SK-N-SH treated with all-trans-retinoic acid at 6 μM for 48 hours (cell line): ENCODE data around the gene SNX32.

Experiments used
- ATAC-seq: fragments of 200-7000 bp; cut with Tn5 transposase; 3 replicates; pipeline ENCODE4 v1.9.1; 2020; ENCODE audit warnings: mild to moderate bottlenecking, moderate library complexity
- ARNTL ChIP-seq: fragments of 450-650 bp; formaldehyde crosslinking; IDR thresholded peaks from 2 replicates; pipeline ENCODE4 v1.5.0; 2020; ENCODE audit warnings: low read depth, mild to moderate bottlenecking, moderate library complexity, borderline replicate concordance
- CSDC2 ChIP-seq: fragments of 250-450 bp; sonication (Bioruptor Pico); IDR thresholded peaks from 2 replicates; pipeline ENCODE4 v1.5.0; 2020; ENCODE audit warnings: mild to moderate bottlenecking, moderate library complexity
- CSRNP3 ChIP-seq: fragments of 250-450 bp; sonication (Bioruptor Pico); IDR thresholded peaks from 2 replicates; pipeline ENCODE4 v1.5.1; 2021; ENCODE audit warnings: mild to moderate bottlenecking, moderate library complexity
- ESRRG ChIP-seq: fragments of 250-450 bp; sonication (Bioruptor Pico); IDR thresholded peaks from 2 replicates; pipeline ENCODE4 v1.6.1; 2021; ENCODE audit warnings: mild to moderate bottlenecking
- GLIS3 ChIP-seq: fragments of 250-450 bp; sonication (Bioruptor Pico); IDR thresholded peaks from 2 replicates; pipeline ENCODE4 v1.5.0; 2020; ENCODE audit warnings: mild to moderate bottlenecking, moderate library complexity
- ISL1 ChIP-seq: fragments of 250-450 bp; sonication (Bioruptor Pico); IDR thresholded peaks from 2 replicates; pipeline ENCODE4 v2.1.2; 2022; ENCODE audit warnings: mild to moderate bottlenecking, moderate library complexity
- OSR1 ChIP-seq: fragments of 250-450 bp; sonication (Bioruptor Pico); IDR thresholded peaks from 2 replicates; pipeline ENCODE4 v1.8.0; 2022; ENCODE audit warnings: moderate library complexity, mild to moderate bottlenecking, inconsistent platforms
- PATZ1 ChIP-seq: fragments of 250-450 bp; sonication (Bioruptor Pico); IDR thresholded peaks from 2 replicates; pipeline ENCODE4 v1.8.0; 2020; ENCODE audit warnings: mild to moderate bottlenecking, moderate library complexity, borderline replicate concordance
- PPARA ChIP-seq: fragments of 250-450 bp; sonication (Bioruptor Pico); IDR thresholded peaks from 2 replicates; pipeline ENCODE4 v1.5.0; 2020; ENCODE audit warnings: mild to moderate bottlenecking, borderline replicate concordance
- RARB ChIP-seq: fragments of 250-450 bp; sonication (Bioruptor Pico); IDR thresholded peaks from 2 replicates; pipeline ENCODE4 v1.8.0; 2021; ENCODE audit warnings: mild to moderate bottlenecking, moderate library complexity
- TCF4 ChIP-seq: fragments of 250-450 bp; sonication (Bioruptor Pico); IDR thresholded peaks from 2 replicates; pipeline ENCODE4 v1.8.0; 2021; ENCODE audit warnings: mild to moderate bottlenecking, moderate library complexity, borderline replicate concordance
- TOX ChIP-seq: fragments of 250-450 bp; sonication (Bioruptor Pico); IDR thresholded peaks from 2 replicates; pipeline ENCODE4 v1.8.0; 2021; ENCODE audit warnings: mild to moderate bottlenecking, moderate library complexity, borderline replicate concordance
- TSHZ2 ChIP-seq: fragments of 250-450 bp; sonication (Bioruptor Pico); IDR thresholded peaks from 2 replicates; pipeline ENCODE4 v1.5.0; 2020; ENCODE audit warnings: mild to moderate bottlenecking, moderate library complexity
- ZC3H10 ChIP-seq: fragments of 250-450 bp; sonication (Bioruptor Pico); IDR thresholded peaks from 2 replicates; pipeline ENCODE4 v1.5.1; 2021; ENCODE audit warnings: mild to moderate bottlenecking, moderate library complexity
- ZFP3 ChIP-seq: fragments of 250-450 bp; sonication (Bioruptor Pico); IDR thresholded peaks from 2 replicates; pipeline ENCODE4 v1.5.0; 2020; ENCODE audit warnings: mild to moderate bottlenecking, moderate library complexity
- ZFP30 ChIP-seq: fragments of 450-650 bp; formaldehyde crosslinking; IDR thresholded peaks from 2 replicates; pipeline ENCODE4 v1.5.0; 2022; ENCODE audit warnings: mild to moderate bottlenecking, moderate library complexity
- ZNF70 ChIP-seq: fragments of 450-650 bp; formaldehyde crosslinking; IDR thresholded peaks from 2 replicates; pipeline ENCODE4 v1.5.0; 2020; ENCODE audit warnings: mild to moderate bottlenecking, moderate library complexity
- ZNF8 ChIP-seq: fragments of 450-650 bp; formaldehyde crosslinking; IDR thresholded peaks from 2 replicates; pipeline ENCODE4 v1.5.0; 2020; ENCODE audit warnings: mild to moderate bottlenecking, moderate library complexity
- TF ChIP-seq, protein P1 (sequence below): fragments of 250-450 bp; sonication (Bioruptor Pico); IDR thresholded peaks from 2 replicates; pipeline ENCODE4 v1.8.0; 2021; ENCODE audit warnings: low read depth, mild to moderate bottlenecking, moderate library complexity, borderline replicate concordance

SNX32 gene

GRCh38 chr11:65809496-65809895 is 24.3 kb upstream of the SNX32 start (continued):
- TF ChIP-seq TSHZ2 (CRISPR knock-in tag) (no peak), ISL1 (CRISPR knock-in tag) (no peak), ESRRG (no peak)

DNA sequence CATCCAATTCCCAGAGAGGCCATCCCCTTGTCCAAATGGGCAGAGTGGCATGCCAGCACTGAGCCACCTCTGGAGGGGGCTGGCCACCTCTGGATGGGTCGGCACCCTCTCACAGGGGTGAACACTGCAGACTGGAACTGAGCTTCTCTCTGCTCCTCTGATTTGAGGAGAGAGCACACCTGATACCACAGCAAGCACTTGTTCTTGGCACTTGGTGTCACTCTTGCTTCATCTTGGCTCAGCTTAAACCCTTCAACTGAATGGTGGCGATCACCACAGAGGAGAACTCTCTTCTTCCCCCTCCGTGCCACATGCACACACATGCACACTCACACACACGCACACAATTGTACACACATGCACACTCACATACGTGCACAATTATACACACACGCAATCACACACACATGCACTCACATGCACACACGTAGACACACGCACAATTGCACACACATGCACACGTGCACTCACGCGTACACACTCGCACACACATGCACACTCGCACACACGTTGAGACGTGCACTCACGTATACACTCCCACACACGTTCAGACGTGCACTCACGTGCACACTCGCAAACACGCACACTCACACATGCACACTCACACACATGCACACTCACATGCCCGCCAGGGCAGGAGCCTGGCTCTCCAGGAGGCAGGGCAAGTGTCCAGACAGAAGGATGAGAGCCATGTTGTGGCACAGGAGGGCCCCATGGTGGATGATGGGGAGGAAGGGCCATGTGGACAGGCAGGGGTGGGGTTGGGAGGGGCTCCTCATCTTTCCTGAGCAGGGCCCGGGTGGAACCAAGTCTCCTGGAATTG is 23.5 kb upstream of the SNX32 start:
- TF ChIP-seq PPARA (CRISPR knock-in tag) (no peak), TSHZ2 (CRISPR knock-in tag) (no peak), TOX (CRISPR knock-in tag) (no peak), GLIS3 (CRISPR knock-in tag) (no peak), ESRRG (no peak), CSDC2 (CRISPR knock-in tag) (no peak), OSR1 (no peak), PATZ1 (CRISPR knock-in tag) (no peak)
- ATAC-seq: peak; percentile 40; the same call in 1 of the 3 replicates

GRCh38 chr11:65811764-65812475 is 21.8 kb upstream of the SNX32 start:
- no peak for ATAC-seq
- TF ChIP-seq TCF4 (CRISPR knock-in tag): no peak
- no peak for TF ChIP-seq PPARA (CRISPR knock-in tag)
- TF ChIP-seq PATZ1 (CRISPR knock-in tag): no peak
- no peak for TF ChIP-seq ZNF8
- no peak for TF ChIP-seq ARNTL (CRISPR knock-in tag)
- no peak for TF ChIP-seq ZFP30
- TF ChIP-seq TSHZ2 (CRISPR knock-in tag): no peak
- no peak for TF ChIP-seq ISL1 (CRISPR knock-in tag)
- TF ChIP-seq ZNF70 (CRISPR knock-in tag): no peak
- TF ChIP-seq RARB (CRISPR knock-in tag): no peak
- no peak for TF ChIP-seq ZC3H10 (CRISPR knock-in tag)
- TF ChIP-seq CSRNP3 (CRISPR knock-in tag): no peak
- TF ChIP-seq CSDC2 (CRISPR knock-in tag): no peak
- no peak for TF ChIP-seq ZFP3 (CRISPR knock-in tag)
- TF ChIP-seq, protein P1, sequence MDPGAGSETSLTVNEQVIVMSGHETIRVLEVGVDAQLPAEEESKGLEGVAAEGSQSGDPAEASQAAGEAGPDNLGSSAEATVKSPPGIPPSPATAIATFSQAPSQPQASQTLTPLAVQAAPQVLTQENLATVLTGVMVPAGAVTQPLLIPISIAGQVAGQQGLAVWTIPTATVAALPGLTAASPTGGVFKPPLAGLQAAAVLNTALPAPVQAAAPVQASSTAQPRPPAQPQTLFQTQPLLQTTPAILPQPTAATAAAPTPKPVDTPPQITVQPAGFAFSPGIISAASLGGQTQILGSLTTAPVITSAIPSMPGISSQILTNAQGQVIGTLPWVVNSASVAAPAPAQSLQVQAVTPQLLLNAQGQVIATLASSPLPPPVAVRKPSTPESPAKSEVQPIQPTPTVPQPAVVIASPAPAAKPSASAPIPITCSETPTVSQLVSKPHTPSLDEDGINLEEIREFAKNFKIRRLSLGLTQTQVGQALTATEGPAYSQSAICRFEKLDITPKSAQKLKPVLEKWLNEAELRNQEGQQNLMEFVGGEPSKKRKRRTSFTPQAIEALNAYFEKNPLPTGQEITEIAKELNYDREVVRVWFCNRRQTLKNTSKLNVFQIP (CRISPR knock-in tag): no peak
- TF ChIP-seq TOX (CRISPR knock-in tag): no peak
- no peak for TF ChIP-seq ESRRG
- TF ChIP-seq OSR1: no peak
